ENCODE data around the gene PFKP.

PFKP gene

GRCh38 chr10:3137958-3138726 is 70.8 kb downstream of the PFKP start:
- ChIA-PET CTCF (no interaction called here), POLR2A (ENCODE audit: low non-redundant PET) (no interaction called here)
- TF ChIP-seq, protein P1, sequence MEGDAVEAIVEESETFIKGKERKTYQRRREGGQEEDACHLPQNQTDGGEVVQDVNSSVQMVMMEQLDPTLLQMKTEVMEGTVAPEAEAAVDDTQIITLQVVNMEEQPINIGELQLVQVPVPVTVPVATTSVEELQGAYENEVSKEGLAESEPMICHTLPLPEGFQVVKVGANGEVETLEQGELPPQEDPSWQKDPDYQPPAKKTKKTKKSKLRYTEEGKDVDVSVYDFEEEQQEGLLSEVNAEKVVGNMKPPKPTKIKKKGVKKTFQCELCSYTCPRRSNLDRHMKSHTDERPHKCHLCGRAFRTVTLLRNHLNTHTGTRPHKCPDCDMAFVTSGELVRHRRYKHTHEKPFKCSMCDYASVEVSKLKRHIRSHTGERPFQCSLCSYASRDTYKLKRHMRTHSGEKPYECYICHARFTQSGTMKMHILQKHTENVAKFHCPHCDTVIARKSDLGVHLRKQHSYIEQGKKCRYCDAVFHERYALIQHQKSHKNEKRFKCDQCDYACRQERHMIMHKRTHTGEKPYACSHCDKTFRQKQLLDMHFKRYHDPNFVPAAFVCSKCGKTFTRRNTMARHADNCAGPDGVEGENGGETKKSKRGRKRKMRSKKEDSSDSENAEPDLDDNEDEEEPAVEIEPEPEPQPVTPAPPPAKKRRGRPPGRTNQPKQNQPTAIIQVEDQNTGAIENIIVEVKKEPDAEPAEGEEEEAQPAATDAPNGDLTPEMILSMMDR (conservative IDR thresholded peaks at IDR 0.05; ENCODE audit: low read depth): no peak
- peak overlapping the region; percentile 8; the same call in 1 of the 2 replicates for H3K27ac ChIP-seq
- no peak for DNase-seq (ENCODE audit: low spot score)

DNA sequence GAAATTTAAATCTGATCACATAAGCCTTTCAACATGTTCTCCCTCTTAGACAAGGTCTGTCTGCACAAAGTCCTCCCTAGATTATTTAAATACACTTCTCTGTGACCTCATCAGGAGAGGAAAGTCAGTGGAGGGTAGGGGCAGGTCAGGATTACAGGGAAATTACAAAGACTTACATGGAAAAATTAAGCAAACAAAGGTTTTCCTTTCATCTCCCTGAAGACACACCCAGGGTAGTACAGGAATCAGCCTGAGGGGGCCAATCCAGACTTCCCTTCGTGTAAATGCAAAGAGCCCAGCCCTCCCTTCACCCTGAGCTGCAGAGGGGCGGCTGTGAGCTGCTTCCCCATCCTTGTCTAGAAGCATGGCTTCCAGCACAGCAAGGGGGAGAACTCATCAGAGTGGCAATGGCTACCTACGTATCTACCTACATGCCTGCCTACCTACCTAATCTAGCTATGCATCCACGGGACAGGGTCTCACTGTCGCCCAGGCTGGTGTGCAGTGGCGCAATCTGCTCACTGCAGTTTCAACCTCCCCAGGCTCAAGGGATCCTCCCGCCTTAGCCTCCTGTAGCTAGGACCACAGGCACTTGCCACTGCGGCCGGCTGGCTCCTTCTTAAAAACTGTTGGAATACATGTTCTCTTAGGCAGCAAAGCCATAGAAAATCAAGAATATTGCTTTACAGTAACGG is 72.0 kb downstream of the PFKP start:
- CTCF ChIA-PET: no interaction called here
- POLR2A ChIA-PET (ENCODE audit: low non-redundant PET): no interaction called here
- DNase-seq (ENCODE audit: low spot score): no peak
- H3K27ac ChIP-seq: peak overlapping the region; percentile 20
- TF ChIP-seq, protein P1 (conservative IDR thresholded peaks at IDR 0.05; ENCODE audit: low read depth): no peak

DNA sequence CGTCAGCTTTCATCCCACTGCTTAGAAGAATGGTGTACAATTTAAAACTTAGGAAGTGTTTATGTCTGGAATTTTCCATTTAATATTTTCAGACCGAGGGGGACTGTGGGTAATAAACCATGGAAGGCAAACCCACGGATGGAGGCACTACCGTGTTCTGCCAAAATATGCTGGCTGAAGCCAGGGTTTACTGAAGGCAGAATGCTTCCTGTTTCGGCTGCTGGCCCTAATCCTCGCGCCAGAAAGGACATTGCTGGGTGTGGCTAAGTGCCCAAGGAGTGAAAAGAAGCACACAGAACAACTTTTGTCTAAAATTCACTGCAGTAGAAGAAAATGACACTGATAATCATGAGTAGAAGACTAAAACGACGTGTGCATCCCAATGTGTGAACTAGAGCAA is 72.9 kb downstream of the PFKP start:
- TF ChIP-seq, protein P1 (conservative IDR thresholded peaks at IDR 0.05; ENCODE audit: low read depth): no peak
- CTCF ChIA-PET: no interaction called here
- H3K27ac ChIP-seq: no peak overlapping the region
- no peak for DNase-seq (ENCODE audit: low spot score)
- POLR2A ChIA-PET (ENCODE audit: low non-redundant PET): no interaction called here

DNA sequence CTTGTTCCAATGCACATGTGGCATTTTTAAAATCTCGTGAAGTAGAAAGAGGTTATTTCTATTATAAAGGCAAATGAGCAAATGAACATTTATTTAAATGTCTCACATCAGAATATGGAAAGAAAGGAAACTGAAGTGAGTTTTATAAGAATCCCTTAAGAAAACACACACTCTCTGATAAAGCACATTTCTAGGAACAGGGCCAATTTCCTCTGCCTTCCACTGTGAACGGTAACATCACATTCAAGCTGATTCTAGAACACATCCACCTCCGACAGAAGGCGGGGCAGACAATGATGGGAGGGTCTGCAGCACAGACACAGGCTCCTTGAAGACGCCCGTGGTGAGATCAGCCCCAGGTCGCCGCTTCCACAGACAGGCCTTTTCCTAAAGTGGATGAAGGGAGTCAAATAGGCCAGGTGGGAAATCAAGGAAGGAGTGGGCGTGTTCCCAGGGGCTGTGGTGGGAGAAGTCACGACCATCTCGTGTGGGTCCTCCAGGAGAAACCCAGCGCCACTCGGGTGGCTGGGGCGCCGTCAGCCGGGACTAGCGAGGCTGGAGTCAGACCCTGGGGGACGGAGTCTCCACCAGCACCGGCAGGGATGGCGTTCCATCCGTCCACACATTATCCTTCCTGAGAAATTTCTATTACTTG is 74.1 kb downstream of the PFKP start:
- DNase-seq (ENCODE audit: low spot score): no peak
- ChIA-PET CTCF (no interaction called here), POLR2A (ENCODE audit: low non-redundant PET) (no interaction called here)
- TF ChIP-seq, protein P1 (conservative IDR thresholded peaks at IDR 0.05; ENCODE audit: low read depth): no peak
- peak overlapping the region; percentile 42 for H3K27ac ChIP-seq

DNA sequence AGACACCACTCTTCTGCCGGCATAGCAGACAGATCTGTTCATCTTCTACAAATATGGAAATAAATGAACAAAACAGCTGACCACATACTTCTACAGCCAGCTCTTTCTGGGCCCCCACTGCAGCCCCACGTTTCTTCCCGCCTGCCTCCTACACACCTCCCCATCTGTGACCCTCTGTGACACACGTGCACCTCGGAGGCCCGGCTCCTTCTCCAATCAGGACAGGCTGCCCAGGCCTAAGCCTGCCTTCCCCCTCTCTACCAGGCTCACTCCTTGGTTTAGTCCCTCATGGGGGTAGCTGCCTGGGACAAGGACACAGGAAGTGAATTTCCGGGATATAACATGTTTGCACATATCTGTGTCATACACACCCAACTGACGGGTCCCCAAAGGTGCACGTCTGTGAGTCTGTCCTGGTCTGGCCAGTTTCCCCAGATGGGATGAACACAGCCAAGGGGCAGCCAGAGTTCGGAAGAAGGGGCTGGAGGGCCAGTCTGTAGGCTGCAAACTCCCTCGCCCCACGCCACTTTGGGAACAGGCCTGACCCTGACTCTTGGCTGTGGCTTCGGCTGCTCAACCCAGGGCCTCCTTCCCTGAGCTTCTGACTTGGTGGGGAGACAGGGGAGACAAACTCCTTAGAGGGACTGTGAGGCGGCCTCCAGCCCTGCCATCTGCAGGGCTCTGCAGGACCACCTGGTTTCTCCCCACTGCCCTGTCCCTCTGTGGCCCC is 75.0 kb downstream of the PFKP start:
- DNase-seq (ENCODE audit: low spot score): no peak
- POLR2A ChIA-PET (ENCODE audit: low non-redundant PET): no interaction called here
- CTCF ChIA-PET: no interaction called here
- TF ChIP-seq, protein P1 (conservative IDR thresholded peaks at IDR 0.05; ENCODE audit: low read depth): no peak
- H3K27ac ChIP-seq: peak overlapping the region; percentile 42

DNA sequence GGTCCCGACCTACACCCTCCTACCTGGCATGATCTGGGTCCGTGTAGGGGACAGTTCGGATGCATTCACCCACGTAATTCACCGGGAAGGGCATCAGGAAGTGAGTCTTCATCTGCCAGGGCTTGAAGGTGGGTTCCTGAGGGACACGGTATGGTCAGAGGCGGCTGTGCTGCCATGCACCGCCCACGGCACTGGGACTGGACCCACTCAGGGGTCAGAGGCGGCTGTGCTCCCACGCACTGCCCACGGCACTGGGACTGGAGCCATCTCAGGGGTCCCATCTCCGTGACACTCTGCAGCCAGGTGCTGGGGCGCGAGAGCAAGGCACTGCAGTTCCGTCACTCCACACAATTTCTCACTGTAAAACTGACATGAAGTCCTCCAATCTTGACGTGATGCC is 76.0 kb downstream of the PFKP start:
- no peak overlapping the region for H3K27ac ChIP-seq
- TF ChIP-seq, protein P1 (conservative IDR thresholded peaks at IDR 0.05; ENCODE audit: low read depth): no peak
- DNase-seq (ENCODE audit: low spot score): no peak
- CTCF ChIA-PET: no interaction called here
- POLR2A ChIA-PET (ENCODE audit: low non-redundant PET): no interaction called here

Data from RWPE1 (cell line).